Vagina (tissue), 2 donors: ENCODE results near the gene PRPF19. TPM values are rescaled to one million over a fixed set of nuclear protein-coding genes. Genes with fewer than 3 reads are reported as not detected.

ENCODE experiments used
- DNase-seq, 2 donors: peaks; one replicate each; pipeline ENCODE4 v3.0.0-alpha.2; 2017; ENCODE audit errors: extremely low spot score in 2 of 2
- H3K27ac ChIP-seq: fragments of 200-600 bp; sonication (generic); one replicate; pipeline ENCODE4 v1.5.1; 2019
- H3K27me3 ChIP-seq: fragments of 200-600 bp; sonication (generic); one replicate; pipeline ENCODE4 v1.5.1; 2019
- H3K36me3 ChIP-seq, 2 donors: fragments of 200-600 bp; sonication (generic); one replicate each; pipeline ENCODE4 v1.5.1; 2017 to 2019
- H3K4me1 ChIP-seq: fragments of 200-600 bp; sonication (generic); one replicate; pipeline ENCODE4 v1.5.1; 2019
- H3K4me3 ChIP-seq, 2 donors: fragments of 200-600 bp; sonication (generic); 1 replicate in 1 of 2; 2 replicates in 1 of 2; pipeline ENCODE4 v1.5.1; 2016 to 2019
- H3K9me3 ChIP-seq: fragments of 200-600 bp; sonication (generic); one replicate; pipeline ENCODE4 v1.5.1; 2019
- POLR2A ChIP-seq, 2 donors: fragments of 450-650 bp; IDR thresholded peaks; one replicate each; pipeline ENCODE4 v1.6.1; 2017; ENCODE audit warnings: antibody characterized with exemption in 2 of 2, mild to moderate bottlenecking in 2 of 2, moderate library complexity in 2 of 2
- POLR2AphosphoS5 ChIP-seq, 2 donors: sonication (generic); formaldehyde crosslinking; IDR thresholded peaks; one replicate each; pipeline ENCODE4 v1.9.0; 2017; ENCODE audit warnings: antibody characterized with exemption in 2 of 2, mild to moderate bottlenecking in 2 of 2, low read depth in 1 of 2; ENCODE audit not compliant: insufficient read depth in 1 of 2
- intact Hi-C: fragments of 100-400 bp; cut with DNase I; formaldehyde crosslinking; loops from one replicate; pipeline ENCODE4 v1.15.1; 2023
- total RNA-seq: library from RNA; depleted of rRNA; stranded (reverse); fragments of >200 nt; gene quantifications from one replicate; pipeline ENCODE4 v1.2.3, GENCODE V29; 2016
- TF ChIP-seq, protein P1 (sequence below), 3 experiments: fragments of 450-650 bp in 2 of 3; fragments of 200-600 bp in 1 of 3; sonication (generic) in 1 of 3; IDR thresholded peaks; one replicate each; pipeline ENCODE4 v1.5.1; 2017 to 2019; ENCODE audit warnings: antibody characterized with exemption in 3 of 3, mild to moderate bottlenecking in 2 of 3, moderate library complexity in 2 of 3

Gene PRPF19
- total RNA-seq, 1 donor from 2014 or later, result 54.0 TPM

DNA sequence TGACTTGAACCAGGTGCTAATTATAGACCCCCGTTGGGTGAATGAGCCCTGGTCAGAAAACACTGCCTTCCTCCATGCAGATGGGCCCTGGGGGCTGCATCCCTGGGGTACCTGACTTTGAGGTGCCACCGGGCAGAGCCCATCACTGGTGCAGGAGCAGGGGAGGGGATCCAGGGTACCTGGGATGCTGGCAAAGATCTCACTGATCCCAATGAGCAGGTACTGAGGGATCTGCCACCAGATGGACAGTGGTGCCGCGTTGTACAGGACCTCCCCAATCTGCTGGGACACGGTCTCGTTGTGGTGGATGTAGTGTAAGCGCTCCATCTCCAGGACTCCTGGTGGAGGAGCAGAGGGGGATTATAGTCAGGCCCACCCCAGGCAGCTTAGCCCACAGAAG is 32.9 kb upstream of the PRPF19 start:
- Histone ChIP-seq H3K27me3 (no peaks in the 10 kb centered on the region), H3K4me1 (peaks cover 18% of the 10 kb centered on the region), H3K36me3 (peaks cover 0 to 25% of the 10 kb centered on the region in 2 donors), H3K27ac (no peak overlapping the region), H3K4me3 (no peak overlapping the region), H3K9me3 (no peaks in the 10 kb centered on the region)
- no peak for DNase-seq
- no peak for TF ChIP-seq POLR2A (IDR thresholded peaks at IDR 0.05)
- TF ChIP-seq POLR2AphosphoS5 (IDR thresholded peaks at IDR 0.05; ENCODE audit: insufficient read depth in 1 of 2, low read depth in 1 of 2), result no peak
- TF ChIP-seq, protein P1, sequence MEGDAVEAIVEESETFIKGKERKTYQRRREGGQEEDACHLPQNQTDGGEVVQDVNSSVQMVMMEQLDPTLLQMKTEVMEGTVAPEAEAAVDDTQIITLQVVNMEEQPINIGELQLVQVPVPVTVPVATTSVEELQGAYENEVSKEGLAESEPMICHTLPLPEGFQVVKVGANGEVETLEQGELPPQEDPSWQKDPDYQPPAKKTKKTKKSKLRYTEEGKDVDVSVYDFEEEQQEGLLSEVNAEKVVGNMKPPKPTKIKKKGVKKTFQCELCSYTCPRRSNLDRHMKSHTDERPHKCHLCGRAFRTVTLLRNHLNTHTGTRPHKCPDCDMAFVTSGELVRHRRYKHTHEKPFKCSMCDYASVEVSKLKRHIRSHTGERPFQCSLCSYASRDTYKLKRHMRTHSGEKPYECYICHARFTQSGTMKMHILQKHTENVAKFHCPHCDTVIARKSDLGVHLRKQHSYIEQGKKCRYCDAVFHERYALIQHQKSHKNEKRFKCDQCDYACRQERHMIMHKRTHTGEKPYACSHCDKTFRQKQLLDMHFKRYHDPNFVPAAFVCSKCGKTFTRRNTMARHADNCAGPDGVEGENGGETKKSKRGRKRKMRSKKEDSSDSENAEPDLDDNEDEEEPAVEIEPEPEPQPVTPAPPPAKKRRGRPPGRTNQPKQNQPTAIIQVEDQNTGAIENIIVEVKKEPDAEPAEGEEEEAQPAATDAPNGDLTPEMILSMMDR (IDR thresholded peaks at IDR 0.05), result no peak
- intact Hi-C loops, result no loop called here

DNA sequence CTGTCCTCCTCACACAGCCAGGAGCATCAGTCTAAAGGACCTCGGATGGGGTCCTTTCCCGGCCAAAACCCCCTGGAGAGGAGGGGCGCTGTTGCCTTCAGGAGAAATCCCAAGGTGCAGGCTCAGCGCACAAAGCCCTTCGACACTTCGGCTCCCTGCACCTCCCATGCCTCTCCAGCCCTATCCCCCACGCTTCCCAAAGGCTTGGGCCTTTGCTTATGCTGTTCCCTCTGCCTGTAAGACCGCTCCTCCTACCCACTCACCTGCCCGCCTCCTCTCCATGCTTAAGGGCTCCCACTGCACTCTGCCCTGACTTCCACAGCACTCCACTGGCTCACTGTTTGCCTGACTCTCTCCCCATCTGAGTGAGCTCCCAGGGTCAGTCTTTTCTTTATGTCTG is 32.1 kb upstream of the PRPF19 start:
- DNase-seq, result no peak
- Histone ChIP-seq H3K4me1 (peaks cover 16% of the 10 kb centered on the region), H3K36me3 (peaks cover 0 to 25% of the 10 kb centered on the region in 2 donors), H3K27ac (no peak overlapping the region), H3K9me3 (no peaks in the 10 kb centered on the region), H3K27me3 (no peaks in the 10 kb centered on the region), H3K4me3 (no peak overlapping the region)
- TF ChIP-seq POLR2A (IDR thresholded peaks at IDR 0.05) (no peak), POLR2AphosphoS5 (IDR thresholded peaks at IDR 0.05; ENCODE audit: insufficient read depth in 1 of 2, low read depth in 1 of 2) (no peak)
- TF ChIP-seq, protein P1 (IDR thresholded peaks at IDR 0.05), result no peak
- intact Hi-C loops, result no loop called here

DNA sequence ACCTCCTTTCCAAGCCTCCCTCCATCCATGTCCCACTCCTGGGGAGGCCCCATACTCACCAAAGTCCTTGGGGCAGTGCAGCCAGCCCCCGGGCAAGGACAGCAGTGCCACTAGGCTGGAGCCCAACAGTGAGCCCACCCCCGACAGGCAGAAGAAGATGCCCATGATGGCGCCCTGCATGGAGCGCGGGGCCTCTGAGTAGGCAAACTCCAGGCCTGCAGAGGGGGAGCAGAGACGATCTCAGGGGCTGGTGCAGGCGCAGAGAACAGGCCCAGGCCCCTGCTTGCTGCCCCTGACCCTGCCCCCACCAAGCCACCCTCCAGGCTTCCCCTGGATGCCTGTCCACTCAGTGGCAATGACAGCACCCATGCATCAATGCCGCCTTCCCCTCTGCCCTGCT is 31.4 kb upstream of the PRPF19 start:
- Histone ChIP-seq H3K36me3 (peaks cover 0 to 25% of the 10 kb centered on the region in 2 donors), H3K4me1 (peaks cover 14% of the 10 kb centered on the region), H3K27me3 (no peaks in the 10 kb centered on the region), H3K9me3 (no peaks in the 10 kb centered on the region), H3K27ac (no peak overlapping the region), H3K4me3 (no peak overlapping the region)
- TF ChIP-seq, protein P1 (IDR thresholded peaks at IDR 0.05), result no peak
- TF ChIP-seq POLR2AphosphoS5 (IDR thresholded peaks at IDR 0.05; ENCODE audit: insufficient read depth in 1 of 2, low read depth in 1 of 2), result no peak
- no peak for TF ChIP-seq POLR2A (IDR thresholded peaks at IDR 0.05)
- no peak for DNase-seq
- intact Hi-C loops, result no loop called here

DNA sequence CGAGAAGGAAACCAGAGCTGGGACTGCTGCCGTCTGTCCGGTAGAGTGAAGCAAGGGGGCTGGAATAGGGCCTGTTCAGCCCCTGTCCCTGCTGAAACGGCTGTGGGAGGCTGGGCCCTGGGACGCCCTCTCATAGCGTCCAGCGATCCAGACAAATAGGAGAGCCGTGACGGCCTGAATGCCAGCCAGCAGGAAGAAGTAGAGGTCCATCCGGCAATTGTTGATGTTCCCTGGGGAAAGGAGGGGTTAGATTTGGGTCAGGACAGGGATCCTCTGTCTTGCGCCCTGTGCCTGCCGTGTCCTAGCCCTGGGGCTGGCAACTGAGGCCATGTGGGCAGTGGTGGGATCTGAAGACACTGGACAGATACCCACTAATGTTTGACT is 30.8 kb upstream of the PRPF19 start:
- Histone ChIP-seq H3K4me1 (peaks cover 7% of the 10 kb centered on the region), H3K9me3 (no peaks in the 10 kb centered on the region), H3K27me3 (no peaks in the 10 kb centered on the region), H3K36me3 (peaks cover 0 to 19% of the 10 kb centered on the region in 2 donors), H3K27ac (no peak overlapping the region), H3K4me3 (no peak overlapping the region)
- no peak for DNase-seq
- intact Hi-C loops, result no loop called here
- TF ChIP-seq POLR2AphosphoS5 (IDR thresholded peaks at IDR 0.05; ENCODE audit: insufficient read depth in 1 of 2, low read depth in 1 of 2), result no peak
- TF ChIP-seq POLR2A (IDR thresholded peaks at IDR 0.05), result no peak
- TF ChIP-seq, protein P1 (IDR thresholded peaks at IDR 0.05), result no peak

DNA sequence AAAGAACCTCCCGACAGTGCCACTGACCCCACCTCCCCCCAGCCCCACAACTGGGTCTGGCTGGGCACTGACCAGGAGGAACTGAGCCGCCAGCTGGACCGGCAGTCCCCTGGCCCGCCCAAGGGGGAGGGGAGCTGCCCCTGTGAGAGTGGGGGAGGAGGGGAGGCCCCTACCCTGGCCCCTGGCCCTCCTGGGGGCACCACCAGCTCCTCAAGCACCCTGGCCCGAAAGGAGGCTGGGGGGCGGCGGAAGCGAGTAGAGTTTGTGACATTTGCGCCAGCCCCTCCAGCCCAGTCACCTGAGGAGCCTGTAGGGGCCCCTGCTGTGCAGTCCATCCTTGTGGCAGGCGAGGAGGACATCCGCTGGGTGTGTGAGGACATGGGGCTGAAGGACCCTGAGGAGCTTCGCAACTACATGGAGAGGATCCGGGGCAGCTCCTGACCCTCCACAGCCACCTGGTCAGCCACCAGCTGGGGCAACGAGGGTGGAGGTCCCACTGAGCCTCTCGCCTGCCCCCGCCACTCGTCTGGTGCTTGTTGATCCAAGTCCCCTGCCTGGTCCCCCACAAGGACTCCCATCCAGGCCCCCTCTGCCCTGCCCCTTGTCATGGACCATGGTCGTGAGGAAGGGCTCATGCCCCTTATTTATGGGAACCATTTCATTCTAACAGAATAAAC is 30.2 kb upstream of the PRPF19 start:
- Histone ChIP-seq H3K4me3 (no peak overlapping the region), H3K9me3 (no peaks in the 10 kb centered on the region), H3K27me3 (no peaks in the 10 kb centered on the region), H3K27ac (no peak overlapping the region), H3K36me3 (peaks cover 0 to 14% of the 10 kb centered on the region in 2 donors), H3K4me1 (peaks cover 3% of the 10 kb centered on the region)
- no peak for DNase-seq
- intact Hi-C loops, result no loop called here
- TF ChIP-seq POLR2AphosphoS5 (IDR thresholded peaks at IDR 0.05; ENCODE audit: insufficient read depth in 1 of 2, low read depth in 1 of 2), result no peak
- TF ChIP-seq, protein P1 (IDR thresholded peaks at IDR 0.05), result no peak
- TF ChIP-seq POLR2A (IDR thresholded peaks at IDR 0.05), result no peak
